ENCODE measurements around the gene ZNF548.

- TF ChIP-seq ZNF8 (CRISPR knock-in tag; IDR thresholded peaks at IDR 0.05) = no peak
- no peak for TF ChIP-seq ARNTL (CRISPR knock-in tag; IDR thresholded peaks at IDR 0.05; ENCODE audit: borderline replicate concordance, low read depth)
- no peak for TF ChIP-seq GLIS3 (CRISPR knock-in tag; IDR thresholded peaks at IDR 0.05)
- no peak for TF ChIP-seq CREB5 (CRISPR knock-in tag; IDR thresholded peaks at IDR 0.05; ENCODE audit: low read depth)
- TF ChIP-seq POU6F1 (CRISPR knock-in tag; IDR thresholded peaks at IDR 0.05; ENCODE audit: borderline replicate concordance, low read depth) = no peak
- TF ChIP-seq ZFP30 (CRISPR knock-in tag; IDR thresholded peaks at IDR 0.05) = no peak
Measured at GRCh38 chr19:57348136-57348535, 41.5 kb upstream of the ZNF548 start.
